Breast epithelium (tissue), 4 donors: ENCODE data around the gene FSTL4. TPM values are rescaled to one million over a fixed set of nuclear protein-coding genes. Genes with fewer than 3 reads are reported as not detected.

ENCODE experiments used
- DNase-seq, 2 donors: peaks; one replicate each; pipeline ENCODE4 v3.0.0-alpha.2; 2019; ENCODE audit warnings: low spot score in 2 of 2
- H3K27ac ChIP-seq, 2 donors: fragments of 200-600 bp; sonication (generic) in 1 of 2; one replicate each; pipeline ENCODE4 v1.5.1; 2016 to 2019; ENCODE audit warnings: mild to moderate bottlenecking in 1 of 2
- H3K27me3 ChIP-seq, 2 donors: fragments of 200-600 bp; sonication (generic) in 1 of 2; one replicate each; pipeline versions ENCODE4 v1.5.1 to v1.6.0; 2017 to 2019; ENCODE audit warnings: control low read depth in 1 of 2, mild to moderate bottlenecking in 1 of 2
- H3K36me3 ChIP-seq: fragments of 200-600 bp; one replicate; pipeline ENCODE4 v1.5.1; 2019
- H3K4me1 ChIP-seq, 2 donors: fragments of 200-600 bp; sonication (generic); one replicate each; pipeline ENCODE4 v1.5.1; 2016 to 2019; ENCODE audit warnings: control low read depth in 1 of 2
- H3K4me3 ChIP-seq, 3 donors: fragments of 200-600 bp; sonication (generic); 1 replicate in 2 of 3; 2 replicates in 1 of 3; pipeline ENCODE4 v1.5.1; 2016 to 2019; ENCODE audit warnings: mild to moderate bottlenecking in 3 of 3, moderate library complexity in 2 of 3
- H3K9me3 ChIP-seq, 2 donors: fragments of 200-600 bp; sonication (generic) in 1 of 2; one replicate each; pipeline ENCODE4 v1.5.1; 2016 to 2019; ENCODE audit warnings: control low read depth in 1 of 2
- POLR2A ChIP-seq: fragments of 450-650 bp; IDR thresholded peaks from one replicate; pipeline ENCODE4 v1.6.1; 2016; ENCODE audit warnings: antibody characterized with exemption, mild to moderate bottlenecking, moderate library complexity
- POLR2AphosphoS5 ChIP-seq, 3 donors: sonication (generic); formaldehyde crosslinking; IDR thresholded peaks; one replicate each; pipeline ENCODE4 v1.6.1; 2017; ENCODE audit warnings: antibody characterized with exemption in 3 of 3
- intact Hi-C: fragments of 100-400 bp; cut with DNase I; formaldehyde crosslinking; loops from one replicate; pipeline ENCODE4 v1.15.1; 2023; ENCODE audit warnings: low total_unique reads
- total RNA-seq, 3 donors: library from RNA; depleted of rRNA; stranded (reverse); fragments of >200 nt; gene quantifications; one replicate each; pipeline ENCODE4 v1.1.0, GENCODE V29; 2016
- TF ChIP-seq, protein P1 (sequence below), 3 donors: fragments of 450-650 bp; IDR thresholded peaks; one replicate each; pipeline ENCODE4 v1.5.1; 2016 to 2017; ENCODE audit warnings: antibody characterized with exemption in 3 of 3, mild to moderate bottlenecking in 3 of 3, moderate library complexity in 3 of 3

FSTL4 gene
- total RNA-seq, 3 donors from 2014 or later: 0.16 to 0.98 (median 0.88) TPM

DNA sequence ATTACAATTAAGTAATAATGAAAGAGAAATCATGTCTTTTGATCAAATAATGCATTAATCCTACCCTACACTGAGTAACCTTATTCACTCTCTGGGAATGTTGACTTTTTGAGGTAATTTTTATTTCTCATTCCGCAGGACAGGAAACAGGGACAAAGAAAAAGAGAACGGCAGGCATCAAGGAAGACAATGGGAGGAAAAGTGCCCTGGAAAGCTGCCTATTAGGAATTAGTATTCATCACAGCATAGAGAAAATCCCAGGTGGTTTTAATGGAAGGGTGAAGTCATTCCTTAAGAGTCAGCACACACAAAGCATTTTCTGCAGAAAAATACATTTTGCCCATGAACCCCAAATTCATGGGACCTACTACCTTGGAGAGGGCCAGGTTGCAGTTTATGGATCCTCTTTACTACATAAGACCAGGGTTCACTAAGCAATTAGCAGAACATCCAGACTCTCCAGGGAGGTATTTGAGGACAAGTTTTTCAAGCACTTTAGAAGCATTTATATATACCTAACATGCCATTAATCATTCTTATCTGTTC, 9.4 kb downstream of the FSTL4 start:
- no peaks in the 10 kb centered on the region for H3K27me3 ChIP-seq
- TF ChIP-seq, protein P1, sequence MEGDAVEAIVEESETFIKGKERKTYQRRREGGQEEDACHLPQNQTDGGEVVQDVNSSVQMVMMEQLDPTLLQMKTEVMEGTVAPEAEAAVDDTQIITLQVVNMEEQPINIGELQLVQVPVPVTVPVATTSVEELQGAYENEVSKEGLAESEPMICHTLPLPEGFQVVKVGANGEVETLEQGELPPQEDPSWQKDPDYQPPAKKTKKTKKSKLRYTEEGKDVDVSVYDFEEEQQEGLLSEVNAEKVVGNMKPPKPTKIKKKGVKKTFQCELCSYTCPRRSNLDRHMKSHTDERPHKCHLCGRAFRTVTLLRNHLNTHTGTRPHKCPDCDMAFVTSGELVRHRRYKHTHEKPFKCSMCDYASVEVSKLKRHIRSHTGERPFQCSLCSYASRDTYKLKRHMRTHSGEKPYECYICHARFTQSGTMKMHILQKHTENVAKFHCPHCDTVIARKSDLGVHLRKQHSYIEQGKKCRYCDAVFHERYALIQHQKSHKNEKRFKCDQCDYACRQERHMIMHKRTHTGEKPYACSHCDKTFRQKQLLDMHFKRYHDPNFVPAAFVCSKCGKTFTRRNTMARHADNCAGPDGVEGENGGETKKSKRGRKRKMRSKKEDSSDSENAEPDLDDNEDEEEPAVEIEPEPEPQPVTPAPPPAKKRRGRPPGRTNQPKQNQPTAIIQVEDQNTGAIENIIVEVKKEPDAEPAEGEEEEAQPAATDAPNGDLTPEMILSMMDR (IDR thresholded peaks at IDR 0.05): no peak
- TF ChIP-seq POLR2AphosphoS5 (IDR thresholded peaks at IDR 0.05) (no peak), POLR2A (no peak)
- DNase-seq: no peak
- no peaks in the 10 kb centered on the region for H3K4me1 ChIP-seq
- no peak overlapping the region for H3K27ac ChIP-seq
- H3K4me3 ChIP-seq: no peak overlapping the region
- no peaks in the 10 kb centered on the region for H3K36me3 ChIP-seq
- no peaks in the 10 kb centered on the region for H3K9me3 ChIP-seq
- intact Hi-C loops: no loop called here

DNA sequence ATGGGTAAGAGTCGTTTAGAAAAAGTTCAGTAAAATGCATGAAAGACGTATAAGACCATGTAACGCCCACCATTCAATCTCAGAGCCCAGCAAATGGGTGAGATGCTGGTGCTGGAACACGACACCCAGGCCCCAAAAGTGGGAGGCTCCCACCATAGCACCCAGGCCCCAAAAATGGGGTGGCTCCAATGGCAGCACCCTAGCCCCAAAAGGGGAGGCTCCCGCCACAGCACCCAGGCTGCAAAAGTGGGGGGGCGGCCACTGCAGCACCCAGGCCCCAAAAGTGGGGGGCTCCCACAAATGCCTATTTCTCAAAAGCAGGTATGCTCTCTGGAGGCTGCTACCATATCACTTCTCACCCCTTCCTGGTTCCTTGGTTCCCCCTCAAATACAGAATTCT, 12.7 kb downstream of the FSTL4 start:
- TF ChIP-seq POLR2AphosphoS5 (IDR thresholded peaks at IDR 0.05) (no peak), POLR2A (no peak)
- TF ChIP-seq, protein P1 (IDR thresholded peaks at IDR 0.05): no peak
- no peak overlapping the region for H3K27ac ChIP-seq
- H3K4me3 ChIP-seq: no peak overlapping the region
- no peaks in the 10 kb centered on the region for H3K4me1 ChIP-seq
- no peaks in the 10 kb centered on the region for H3K9me3 ChIP-seq
- H3K36me3 ChIP-seq: no peaks in the 10 kb centered on the region
- no peak for DNase-seq
- H3K27me3 ChIP-seq: no peaks in the 10 kb centered on the region
- intact Hi-C loops: no loop called here

DNA sequence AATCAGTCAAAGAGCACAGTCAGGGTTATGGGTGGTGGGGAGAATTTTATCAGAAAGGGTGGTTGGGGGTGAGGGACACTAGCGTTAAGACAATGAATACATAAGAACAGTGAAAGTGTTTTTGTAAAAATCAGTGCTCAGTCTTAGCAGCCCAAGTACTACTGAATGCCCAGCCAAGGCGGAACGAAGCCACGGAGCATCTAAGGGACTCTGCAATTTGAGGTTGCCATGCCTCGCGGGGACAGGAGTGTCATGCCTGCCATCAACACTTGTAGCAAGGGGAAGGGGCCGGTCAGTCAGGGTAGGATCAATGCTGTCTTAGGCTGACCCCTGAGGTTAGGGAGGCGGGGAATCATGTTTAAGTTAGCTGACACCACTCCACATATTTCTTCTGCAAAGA, 13.3 kb downstream of the FSTL4 start:
- H3K4me1 ChIP-seq: no peaks in the 10 kb centered on the region
- no peak overlapping the region for H3K4me3 ChIP-seq
- H3K27me3 ChIP-seq: no peaks in the 10 kb centered on the region
- intact Hi-C loops: no loop called here
- H3K36me3 ChIP-seq: no peaks in the 10 kb centered on the region
- no peaks in the 10 kb centered on the region for H3K9me3 ChIP-seq
- no peak for TF ChIP-seq POLR2AphosphoS5 (IDR thresholded peaks at IDR 0.05)
- TF ChIP-seq, protein P1 (IDR thresholded peaks at IDR 0.05): no peak
- no peak for TF ChIP-seq POLR2A
- DNase-seq: no peak
- no peak overlapping the region for H3K27ac ChIP-seq

DNA sequence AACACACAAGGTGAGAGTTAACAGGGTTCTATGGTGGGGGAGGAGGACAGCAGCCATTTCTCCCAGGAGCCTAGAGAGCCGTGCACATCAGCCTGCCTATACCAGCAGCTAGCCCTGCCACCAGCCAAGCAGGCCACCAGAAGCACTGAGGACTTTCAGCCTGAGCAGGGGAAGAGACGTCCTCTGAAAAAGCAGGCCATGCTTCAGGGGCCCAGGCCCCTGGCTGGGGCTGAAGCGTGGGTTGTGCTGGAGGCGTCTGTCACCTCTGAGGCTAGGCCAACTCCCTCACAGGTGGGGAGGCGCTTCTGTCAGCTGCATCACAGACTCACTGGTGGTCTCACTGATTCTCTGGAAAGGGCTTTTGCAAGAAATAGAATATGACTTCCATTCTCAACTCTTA, 16.3 kb downstream of the FSTL4 start:
- H3K27ac ChIP-seq: no peak overlapping the region
- no peaks in the 10 kb centered on the region for H3K4me1 ChIP-seq
- no peak overlapping the region for H3K4me3 ChIP-seq
- TF ChIP-seq, protein P1 (IDR thresholded peaks at IDR 0.05): no peak
- no peak for TF ChIP-seq POLR2A
- TF ChIP-seq POLR2AphosphoS5 (IDR thresholded peaks at IDR 0.05): no peak
- no peak for DNase-seq
- no peaks in the 10 kb centered on the region for H3K27me3 ChIP-seq
- intact Hi-C loops: no loop called here
- H3K9me3 ChIP-seq: no peaks in the 10 kb centered on the region
- no peaks in the 10 kb centered on the region for H3K36me3 ChIP-seq

DNA sequence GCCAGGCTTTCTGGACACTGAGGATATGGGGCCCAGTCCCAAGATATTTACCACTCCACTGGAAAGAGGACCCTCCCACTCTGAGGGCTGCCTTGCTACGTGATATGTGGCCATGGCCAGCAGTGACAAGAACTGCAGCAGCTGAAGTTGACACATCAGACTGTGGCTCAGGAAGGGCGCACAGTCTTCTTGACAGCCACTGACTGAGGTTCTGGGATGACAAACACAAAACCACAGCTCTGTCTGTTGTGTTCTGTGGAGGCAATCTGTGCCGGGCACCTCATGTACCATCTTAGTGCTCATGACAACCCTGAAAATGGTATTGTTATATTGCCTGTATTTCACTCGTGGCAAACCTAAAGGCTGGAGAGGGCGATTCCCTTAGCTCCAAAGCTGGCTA, 16.9 kb downstream of the FSTL4 start:
- intact Hi-C loops: no loop called here
- Histone ChIP-seq H3K27me3 (no peaks in the 10 kb centered on the region), H3K9me3 (no peaks in the 10 kb centered on the region), H3K36me3 (no peaks in the 10 kb centered on the region), H3K27ac (no peak overlapping the region), H3K4me1 (no peaks in the 10 kb centered on the region), H3K4me3 (no peak overlapping the region)
- DNase-seq: no peak
- TF ChIP-seq, protein P1 (IDR thresholded peaks at IDR 0.05): no peak
- TF ChIP-seq POLR2A (no peak), POLR2AphosphoS5 (IDR thresholded peaks at IDR 0.05) (no peak)
